Measurements from ENCODE around the gene PITPNM3.

- TF ChIP-seq CTCF (IDR thresholded peaks at IDR 0.05 in 8 of 11, conservative IDR thresholded peaks at IDR 0.05 in 3 of 11) (no peak), POLR2A (IDR thresholded peaks at IDR 0.05) (no peak), POLR2AphosphoS5 (IDR thresholded peaks at IDR 0.05) (peak in 1 of 3 donors; percentile 75)
Measured at GRCh38 chr17:6505425-6506142, 50.8 kb downstream of the PITPNM3 start.

All from spleen (tissue), 7 donors.